Sigmoid colon (tissue), 4 donors: ENCODE data around the gene SMIM44.

ENCODE experiments used
- CTCF ChIP-seq, 4 experiments: fragments of 450-650 bp in 3 of 4; fragments of 200-600 bp in 1 of 4; IDR thresholded peaks; one replicate each; pipeline ENCODE4 v1.5.1; 2016 to 2019; ENCODE audit warnings: antibody characterized with exemption in 4 of 4, mild to moderate bottlenecking in 3 of 4, moderate library complexity in 2 of 4
- POLR2A ChIP-seq, 2 donors: fragments of 450-650 bp; IDR thresholded peaks; one replicate each; pipeline ENCODE4 v1.6.1; 2016; ENCODE audit warnings: antibody characterized with exemption in 2 of 2, mild to moderate bottlenecking in 2 of 2, moderate library complexity in 2 of 2
- POLR2AphosphoS5 ChIP-seq, 4 donors: sonication (generic); formaldehyde crosslinking; IDR thresholded peaks; one replicate each; pipeline ENCODE4 v1.6.1; 2017; ENCODE audit warnings: antibody characterized with exemption in 4 of 4

GRCh38 chr19:3494559-3494958, 11.3 kb upstream of the SMIM44 start:
- TF ChIP-seq CTCF (IDR thresholded peaks at IDR 0.05) (no peak), POLR2A (IDR thresholded peaks at IDR 0.05) (no peak), POLR2AphosphoS5 (IDR thresholded peaks at IDR 0.05) (no peak)
